SJCRH30 (cell line): ENCODE data around the gene ADGRB3. TPM values are rescaled to one million over a fixed set of nuclear protein-coding genes. Genes with fewer than 3 reads are reported as not detected.
"Not testable (repeated sequence)": the region's sequence is repeated elsewhere in the genome, so short reads cannot be mapped to it uniquely, and the experiment has no call there.

ENCODE experiments used
- DNase-seq, 2 experiments: peaks; one replicate each; pipeline ENCODE4 v3.0.0-alpha.2; 2015 to 2020
- H3K27ac ChIP-seq: fragments of 250-450 bp; sonication (Bioruptor Pico); 2 replicates; pipeline ENCODE4 v1.5.1; 2020; ENCODE audit warnings: mild to moderate bottlenecking, moderate library complexity
- H3K27me3 ChIP-seq: fragments of 250-450 bp; sonication (Bioruptor Pico); 2 replicates; pipeline ENCODE4 v1.5.1; 2020; ENCODE audit warnings: mild to moderate bottlenecking, moderate library complexity
- H3K36me3 ChIP-seq: fragments of 250-450 bp; sonication (Bioruptor Pico); 2 replicates; pipeline ENCODE4 v1.5.1; 2020; ENCODE audit warnings: mild to moderate bottlenecking, moderate library complexity
- H3K4me1 ChIP-seq: fragments of 250-450 bp; sonication (Bioruptor Pico); 2 replicates; pipeline ENCODE4 v1.5.1; 2020; ENCODE audit warnings: mild to moderate bottlenecking, moderate library complexity
- H3K4me3 ChIP-seq: fragments of 250-450 bp; sonication (Bioruptor Pico); 2 replicates; pipeline ENCODE4 v1.5.1; 2020; ENCODE audit warnings: mild to moderate bottlenecking, moderate library complexity
- H3K9me3 ChIP-seq: fragments of 250-450 bp; sonication (Bioruptor Pico); replicated peaks from 2 replicates; pipeline ENCODE4 v1.5.1; 2020; ENCODE audit warnings: mild to moderate bottlenecking, moderate library complexity
- total RNA-seq: library from RNA; depleted of rRNA; stranded (reverse); fragments of >200 nt; shearing (Covaris generic); gene quantifications from 2 replicates; pipeline ENCODE4 v1.2.3, GENCODE V29; 2014

ADGRB3 gene
- total RNA-seq, 1 experiment from 2014 or later = 8.7 TPM

- no peak for DNase-seq
These were observed 792.8 kb downstream of the ADGRB3 start for GRCh38 chr6:69427882-69428281.

GRCh38 chr6:69432168-69432567 lies 797.1 kb downstream of the ADGRB3 start:
- DNase-seq = not testable (repeated sequence)

More at GRCh38 chr6:69427882-69428281, 792.8 kb downstream of the ADGRB3 start:
- H3K36me3 ChIP-seq = no peaks in the 10 kb centered on the region
- H3K9me3 ChIP-seq = no peaks in the 10 kb centered on the region
- H3K27ac ChIP-seq = no peak overlapping the region
- no peaks in the 10 kb centered on the region for H3K27me3 ChIP-seq
- no peak overlapping the region for H3K4me3 ChIP-seq
- H3K4me1 ChIP-seq = peaks cover 8% of the 10 kb centered on the region

GRCh38 chr6:69433116-69433515 lies 798.0 kb downstream of the ADGRB3 start:
- not testable (repeated sequence) for H3K4me1 ChIP-seq, H3K4me3 ChIP-seq, H3K27me3 ChIP-seq, H3K27ac ChIP-seq, H3K36me3 ChIP-seq, DNase-seq, H3K9me3 ChIP-seq

More at GRCh38 chr6:69432168-69432567, 797.1 kb downstream of the ADGRB3 start:
- not testable (repeated sequence) for H3K4me1 ChIP-seq, H3K27me3 ChIP-seq, H3K4me3 ChIP-seq, H3K27ac ChIP-seq, H3K36me3 ChIP-seq, H3K9me3 ChIP-seq

GRCh38 chr6:69438113-69438512 lies 803.0 kb downstream of the ADGRB3 start:
- Histone ChIP-seq H3K9me3 (no peaks in the 10 kb centered on the region), H3K27me3 (no peaks in the 10 kb centered on the region), H3K4me3 (no peak overlapping the region), H3K27ac (no peak overlapping the region), H3K4me1 (no peaks in the 10 kb centered on the region), H3K36me3 (no peaks in the 10 kb centered on the region)
- no peak for DNase-seq
